NCI-H2227 (cell line): ENCODE data around the gene FTO.

Experiments used
- DNase-seq: peaks from one replicate; lab custom pipeline; 2025; ENCODE audit not compliant: unreplicated experiment; lab: John Stamatoyannopoulos, UW

FTO gene

DNA sequence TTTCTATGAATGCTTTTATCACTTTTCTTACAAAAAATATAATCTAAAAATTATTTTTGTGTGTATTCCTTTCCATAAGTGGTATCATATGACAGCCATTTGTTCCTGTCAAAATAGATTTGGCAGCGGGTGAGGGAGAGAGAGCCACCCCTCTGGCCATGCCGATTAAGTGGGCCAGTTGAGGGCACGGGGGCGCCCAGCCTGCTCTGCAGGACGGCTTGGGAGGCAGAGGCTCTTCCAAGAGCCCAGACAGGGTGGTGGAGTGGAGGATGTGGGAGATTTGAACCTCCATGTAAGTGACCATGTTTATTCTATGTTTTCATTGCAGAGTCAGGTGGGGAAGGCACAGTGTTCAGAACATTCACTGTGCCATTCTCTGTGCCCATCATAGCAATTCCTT is 493.8 kb downstream of the FTO start:
- no peak for DNase-seq

DNA sequence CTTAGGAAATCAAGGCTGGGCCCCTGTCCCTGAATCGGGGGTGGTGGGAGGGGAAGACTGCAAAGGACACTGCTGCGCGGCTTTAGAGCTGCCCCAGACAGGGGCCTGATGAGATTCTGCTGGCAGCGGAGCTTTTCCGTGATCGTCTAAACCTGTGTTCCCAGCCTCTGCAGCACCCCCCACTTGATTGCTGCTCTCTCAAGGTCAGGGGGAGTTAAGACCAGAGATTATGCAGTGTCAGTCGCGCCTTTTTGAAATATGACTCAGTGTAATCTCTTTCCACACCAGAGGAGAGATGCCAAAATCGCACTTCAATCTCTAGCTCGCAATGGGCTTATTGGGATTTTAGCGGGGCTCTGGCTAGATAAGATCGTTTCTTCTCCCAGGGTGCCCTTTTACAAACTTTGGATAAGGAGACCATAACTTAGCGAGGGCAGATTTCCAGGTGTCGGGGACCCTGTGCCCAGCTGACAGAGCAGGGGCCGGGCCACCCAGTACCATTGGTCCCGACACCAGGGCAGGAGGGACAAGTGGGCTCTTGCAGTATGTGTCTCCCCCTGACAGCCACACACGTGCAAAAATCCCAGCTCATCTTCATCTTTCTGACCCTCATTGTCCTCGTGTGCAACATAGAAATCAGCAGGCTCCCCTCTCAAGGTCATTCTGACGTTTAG is 495.7 kb downstream of the FTO start:
- DNase-seq = no peak

DNA sequence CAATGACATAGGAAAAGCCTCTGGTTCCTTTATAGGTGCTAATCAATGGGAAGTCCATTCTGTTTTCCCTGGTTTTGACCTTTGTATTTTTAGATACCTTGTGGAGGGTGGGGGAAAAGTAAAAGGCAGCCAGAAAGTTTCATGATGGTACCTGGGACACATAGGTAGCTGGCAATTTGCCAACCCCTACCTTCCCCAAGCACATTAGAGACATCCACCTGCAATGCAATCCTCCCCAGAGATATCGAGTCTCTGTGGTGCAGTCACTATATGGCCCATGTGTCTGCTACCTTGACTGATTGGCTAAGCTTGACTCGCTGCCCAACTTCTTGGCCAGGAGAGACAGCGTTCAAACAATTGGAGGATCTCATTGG is 496.2 kb downstream of the FTO start:
- DNase-seq = no peak

DNA sequence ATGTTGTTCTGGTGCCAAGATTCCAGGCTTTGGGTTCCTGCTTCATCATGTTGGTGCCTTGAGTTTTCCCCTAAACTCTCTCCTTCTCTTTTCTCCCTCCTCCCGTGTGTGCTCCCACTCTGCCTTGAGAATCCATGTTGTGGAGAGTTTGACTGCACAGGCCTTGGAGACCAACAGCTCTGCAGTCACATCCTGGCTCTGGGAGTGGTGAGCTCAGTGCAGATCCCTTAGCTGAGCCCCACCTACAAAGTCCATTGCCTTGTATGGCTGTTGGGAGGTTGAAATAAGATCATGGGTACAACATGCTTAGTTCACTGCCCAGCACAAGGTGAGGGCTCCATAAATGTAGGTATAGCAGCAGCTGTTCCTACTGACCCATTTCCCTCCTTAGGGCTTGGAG is 496.8 kb downstream of the FTO start:
- no peak for DNase-seq

DNA sequence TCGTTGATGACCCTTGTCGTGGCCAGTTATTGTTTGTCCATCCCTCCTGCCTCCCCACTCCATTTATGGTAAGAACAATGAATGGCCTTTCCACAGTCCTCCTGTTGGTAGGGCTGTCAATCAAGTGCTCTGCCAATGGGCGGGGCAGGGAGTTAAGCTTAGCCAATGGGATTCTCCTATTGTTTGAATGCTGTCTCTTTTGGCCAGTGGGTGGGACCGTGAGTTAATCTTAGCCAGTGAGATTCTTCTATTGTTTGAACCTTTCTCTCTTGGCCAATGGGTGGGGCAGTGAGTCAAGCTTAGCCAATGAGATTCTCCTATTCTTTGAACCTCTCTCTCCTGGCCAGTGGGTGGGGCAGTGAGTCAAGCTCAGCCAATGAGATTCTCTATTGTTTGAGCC is 497.2 kb downstream of the FTO start:
- DNase-seq = no peak
